GM21360 (cell line): ENCODE data around the gene AP1S3.
"Not testable (repeated sequence)": the region's sequence is repeated elsewhere in the genome, so short reads cannot be mapped to it uniquely, and the experiment has no call there.

ENCODE experiments used
- ATAC-seq: cut with Tn5 transposase; IDR thresholded peaks from one replicate; pipeline ENCODE4 v1.9.1; 2021; ENCODE audit warnings: mild to moderate bottlenecking, moderate library complexity; ENCODE audit not compliant: unreplicated experiment

Gene AP1S3

GRCh38 chr2:223837287-223838061, at the start of gene AP1S3:
AP1S3 (minus strand) TSS chr2:223837582; CDS start chr2:223837450, 132 bp downstream.
- ATAC-seq: peak; percentile 71

- ATAC-seq: no peak
These were observed 49.7 kb upstream of the AP1S3 start for GRCh38 chr2:223887127-223887526.

- ATAC-seq: no peak
These were observed 49.3 kb upstream of the AP1S3 start for GRCh38 chr2:223886726-223887125.

- peak; percentile 97 for ATAC-seq
These were observed 47.0 kb upstream of the AP1S3 start for GRCh38 chr2:223884399-223884798.

GRCh38 chr2:223882715-223883114, 45.3 kb upstream of the AP1S3 start:
- no peak for ATAC-seq

- no peak for ATAC-seq
These were observed 43.4 kb upstream of the AP1S3 start for GRCh38 chr2:223880796-223881195.

GRCh38 chr2:223877721-223878410, 40.5 kb upstream of the AP1S3 start:
- ATAC-seq: no peak

- no peak for ATAC-seq
These were observed 36.3 kb upstream of the AP1S3 start for GRCh38 chr2:223873672-223874071.

- not testable (repeated sequence) for ATAC-seq
These were observed 35.4 kb upstream of the AP1S3 start for GRCh38 chr2:223872772-223873171.

GRCh38 chr2:223871661-223872060, 34.3 kb upstream of the AP1S3 start:
- not testable (repeated sequence) for ATAC-seq

- no peak for ATAC-seq
These were observed 33.6 kb upstream of the AP1S3 start for GRCh38 chr2:223870840-223871611.

GRCh38 chr2:223868005-223868404, 30.6 kb upstream of the AP1S3 start:
- no peak for ATAC-seq

GRCh38 chr2:223865907-223866508, 28.6 kb upstream of the AP1S3 start:
- peak; percentile 51 for ATAC-seq

GRCh38 chr2:223865124-223865523, 27.7 kb upstream of the AP1S3 start:
- ATAC-seq: no peak

GRCh38 chr2:223863491-223863890, 26.1 kb upstream of the AP1S3 start:
- ATAC-seq: no peak

- no peak for ATAC-seq
These were observed 23.7 kb upstream of the AP1S3 start for GRCh38 chr2:223860809-223861738.

GRCh38 chr2:223859070-223859469, 21.7 kb upstream of the AP1S3 start:
- no peak for ATAC-seq

GRCh38 chr2:223856584-223856983, 19.2 kb upstream of the AP1S3 start:
- no peak for ATAC-seq

- no peak for ATAC-seq
These were observed 18.6 kb upstream of the AP1S3 start for GRCh38 chr2:223856021-223856420.

- ATAC-seq: no peak
These were observed 18.0 kb upstream of the AP1S3 start for GRCh38 chr2:223855426-223855825.
